Mucosa of descending colon (tissue), 3 donors: Measurements from ENCODE around the gene EHMT2. TPM values are rescaled to one million over a fixed set of nuclear protein-coding genes. Genes with fewer than 3 reads are reported as not detected.

Experiments
- ATAC-seq: fragments of 200-7000 bp; cut with Tn5 transposase; one replicate; pipeline ENCODE4 v1.9.1; 2020; ENCODE audit warnings: mild to moderate bottlenecking, moderate library complexity
- DNase-seq, 3 donors: peaks; one replicate each; pipeline ENCODE4 v3.0.0-alpha.2; 2020
- H3K36me3 ChIP-seq: fragments of 200-600 bp; one replicate; pipeline ENCODE4 v1.8.0; 2021; ENCODE audit warnings: low read depth, mild to moderate bottlenecking
- H3K4me1 ChIP-seq: fragments of 200-600 bp; one replicate; pipeline ENCODE4 v1.8.0; 2021; ENCODE audit warnings: low read depth, mild to moderate bottlenecking
- H3K4me3 ChIP-seq: fragments of 200-600 bp; one replicate; pipeline ENCODE4 v1.8.0; 2021; ENCODE audit warnings: mild to moderate bottlenecking
- H3K9me3 ChIP-seq: fragments of 200-600 bp; one replicate; pipeline ENCODE4 v1.8.0; 2021; ENCODE audit warnings: mild to moderate bottlenecking
- intact Hi-C, 2 donors: fragments of 100-400 bp; cut with DNase I in 1 of 2; cut with micrococcal nuclease in 1 of 2; formaldehyde crosslinking; loops; one replicate each; pipeline versions ENCODE4 v1.11.0 to v1.11.1; 2022; cut with DNase I, micrococcal nuclease
- total RNA-seq, 3 donors: library from RNA; stranded (reverse); fragmentation: NEBNext Ultra II Directional in 2 of 3; extraction: Animal tissue kit (Norgen Biotek cat#: 25700) in 2 of 3; gene quantifications; one replicate each; pipeline versions ENCODE4 v1.2.1 to v1.2.4, GENCODE V29; 2021 to 2023
- TF ChIP-seq, protein P1 (sequence below): fragments of 200-600 bp; IDR thresholded peaks from one replicate; pipeline ENCODE4 v1.8.0; 2022; ENCODE audit warnings: antibody characterized with exemption, mild to moderate bottlenecking
- donor health status: DM: no; HTN: no; CAD: no; lungs with moderate emphysema.
- donor health status: DM: no; HTN: no; CAD: no.
- donor health status: DM: no; HTN: yes; CAD: no.

The EHMT2 gene
- total RNA-seq, 3 donors from 2014 or later = 29.6 to 50.1 (median 36.4) TPM

DNA sequence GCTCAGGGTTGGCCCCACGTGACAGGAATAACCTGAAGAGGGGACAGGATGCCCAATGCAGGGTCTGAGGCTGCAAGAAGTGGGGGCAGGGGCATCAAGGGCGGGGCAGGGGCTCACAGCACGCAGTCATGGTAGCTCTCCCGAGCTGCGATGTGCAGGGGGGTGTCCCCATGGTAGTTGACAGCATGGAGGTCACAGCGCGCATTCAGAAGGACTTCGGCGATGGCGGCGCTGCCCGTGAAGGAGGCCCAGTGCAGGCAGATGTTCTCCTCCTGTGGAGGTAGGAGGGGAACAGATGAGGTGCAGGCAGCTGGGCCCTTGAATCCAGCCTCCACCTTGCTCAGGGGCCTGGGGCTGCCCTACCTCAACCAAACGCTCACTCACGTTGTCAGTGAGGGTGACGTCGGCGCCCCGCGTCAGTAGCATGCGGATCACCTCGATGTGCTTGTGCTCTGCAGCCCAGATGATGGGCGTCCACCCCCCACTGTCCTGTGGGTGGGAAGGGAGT, 12.9 kb downstream of the EHMT2 start:
- H3K9me3 ChIP-seq = no peaks in the 10 kb centered on the region
- peaks cover 8% of the 10 kb centered on the region for H3K36me3 ChIP-seq
- TF ChIP-seq, protein P1, sequence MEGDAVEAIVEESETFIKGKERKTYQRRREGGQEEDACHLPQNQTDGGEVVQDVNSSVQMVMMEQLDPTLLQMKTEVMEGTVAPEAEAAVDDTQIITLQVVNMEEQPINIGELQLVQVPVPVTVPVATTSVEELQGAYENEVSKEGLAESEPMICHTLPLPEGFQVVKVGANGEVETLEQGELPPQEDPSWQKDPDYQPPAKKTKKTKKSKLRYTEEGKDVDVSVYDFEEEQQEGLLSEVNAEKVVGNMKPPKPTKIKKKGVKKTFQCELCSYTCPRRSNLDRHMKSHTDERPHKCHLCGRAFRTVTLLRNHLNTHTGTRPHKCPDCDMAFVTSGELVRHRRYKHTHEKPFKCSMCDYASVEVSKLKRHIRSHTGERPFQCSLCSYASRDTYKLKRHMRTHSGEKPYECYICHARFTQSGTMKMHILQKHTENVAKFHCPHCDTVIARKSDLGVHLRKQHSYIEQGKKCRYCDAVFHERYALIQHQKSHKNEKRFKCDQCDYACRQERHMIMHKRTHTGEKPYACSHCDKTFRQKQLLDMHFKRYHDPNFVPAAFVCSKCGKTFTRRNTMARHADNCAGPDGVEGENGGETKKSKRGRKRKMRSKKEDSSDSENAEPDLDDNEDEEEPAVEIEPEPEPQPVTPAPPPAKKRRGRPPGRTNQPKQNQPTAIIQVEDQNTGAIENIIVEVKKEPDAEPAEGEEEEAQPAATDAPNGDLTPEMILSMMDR = no peak
- H3K4me3 ChIP-seq = no peak overlapping the region
- no peak for DNase-seq
- intact Hi-C loops = no loop called here
- H3K4me1 ChIP-seq = peaks cover 3% of the 10 kb centered on the region
- ATAC-seq = no peak

DNA sequence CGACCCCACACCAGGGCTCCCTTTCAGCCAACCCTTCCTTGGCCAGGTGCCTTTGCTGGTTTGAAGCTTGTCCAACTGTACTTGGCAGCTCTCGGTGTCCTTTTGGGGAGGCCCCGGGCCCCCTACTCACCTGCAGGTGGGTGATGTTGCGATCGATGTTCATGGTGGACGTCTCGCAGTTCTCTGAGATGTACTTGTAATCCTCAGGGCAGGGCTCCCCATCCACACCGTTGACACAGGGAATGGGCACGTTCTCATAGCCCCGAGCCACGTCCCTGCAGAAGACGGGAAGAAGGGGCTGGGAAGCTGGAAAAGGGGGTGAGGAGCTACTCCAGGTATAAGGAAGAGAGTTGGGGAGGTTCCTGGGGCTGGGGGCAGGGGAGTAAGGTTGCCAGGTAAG, 13.8 kb downstream of the EHMT2 start:
- intact Hi-C loops = no loop called here
- TF ChIP-seq, protein P1 = no peak
- no peaks in the 10 kb centered on the region for H3K9me3 ChIP-seq
- ATAC-seq (no peak), DNase-seq (no peak)
- peaks cover 8% of the 10 kb centered on the region for H3K4me1 ChIP-seq
- H3K36me3 ChIP-seq = peaks cover 8% of the 10 kb centered on the region
- no peak overlapping the region for H3K4me3 ChIP-seq

DNA sequence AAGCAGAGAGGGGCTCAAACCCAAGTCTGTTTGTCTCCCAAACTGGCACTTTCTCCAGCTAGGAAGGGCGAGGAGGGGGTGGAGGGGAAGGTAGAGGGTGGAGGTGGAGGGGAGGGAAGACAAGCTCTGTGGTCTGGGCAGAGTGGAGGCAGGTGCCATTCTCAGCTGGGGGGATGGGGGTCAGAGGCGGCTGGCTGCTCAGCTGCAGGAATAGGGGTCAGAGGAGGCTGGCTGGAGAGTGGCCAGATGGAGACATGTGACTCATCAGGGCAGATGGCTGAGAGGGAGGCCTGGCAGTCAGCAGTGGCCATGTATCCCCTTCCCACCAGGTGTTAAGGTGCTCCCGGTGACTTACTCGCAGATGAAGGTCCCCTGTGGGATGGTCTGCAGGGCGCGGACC, 15.2 kb downstream of the EHMT2 start:
- peaks cover 8% of the 10 kb centered on the region for H3K4me1 ChIP-seq
- intact Hi-C loops = no loop called here
- TF ChIP-seq, protein P1 = no peak
- no peaks in the 10 kb centered on the region for H3K9me3 ChIP-seq
- H3K4me3 ChIP-seq = no peak overlapping the region
- peaks cover 8% of the 10 kb centered on the region for H3K36me3 ChIP-seq
- no peak for ATAC-seq
- no peak for DNase-seq

DNA sequence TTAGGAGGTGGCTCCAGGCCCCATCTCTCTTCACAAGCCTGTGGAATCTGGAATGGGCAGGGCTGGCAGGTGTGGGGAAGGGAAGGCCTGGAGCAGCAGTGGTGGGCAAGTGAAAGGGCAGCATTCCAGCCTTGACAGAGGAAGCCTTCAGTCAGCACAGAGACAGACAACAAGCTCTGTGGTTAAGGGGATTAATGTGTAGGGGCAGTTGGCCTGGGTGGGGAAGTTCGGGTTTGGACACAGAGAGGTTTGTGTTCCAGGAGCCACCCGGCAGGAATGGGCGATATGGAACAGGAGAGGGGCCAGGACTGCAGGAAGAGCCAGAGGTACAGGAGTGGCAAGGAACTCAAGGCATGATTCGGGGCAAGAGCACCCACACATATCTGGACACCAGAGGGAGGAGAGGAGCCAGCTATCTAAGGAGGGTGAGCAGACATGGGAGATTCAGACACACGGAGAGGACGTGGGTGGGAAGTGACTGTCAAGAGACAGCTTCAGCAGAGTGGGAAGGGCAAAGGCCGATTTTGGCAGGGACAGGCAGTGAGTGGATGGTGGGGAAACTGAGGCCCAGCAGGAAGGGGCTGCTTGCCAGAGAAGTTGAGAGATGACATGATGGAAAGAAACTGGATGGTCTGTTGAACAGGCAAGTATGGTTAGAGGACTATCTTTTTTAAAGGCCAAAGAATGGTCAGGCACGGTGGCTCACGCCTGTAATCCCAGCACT, 16.2 kb downstream of the EHMT2 start:
- H3K4me3 ChIP-seq = no peak overlapping the region

DNA sequence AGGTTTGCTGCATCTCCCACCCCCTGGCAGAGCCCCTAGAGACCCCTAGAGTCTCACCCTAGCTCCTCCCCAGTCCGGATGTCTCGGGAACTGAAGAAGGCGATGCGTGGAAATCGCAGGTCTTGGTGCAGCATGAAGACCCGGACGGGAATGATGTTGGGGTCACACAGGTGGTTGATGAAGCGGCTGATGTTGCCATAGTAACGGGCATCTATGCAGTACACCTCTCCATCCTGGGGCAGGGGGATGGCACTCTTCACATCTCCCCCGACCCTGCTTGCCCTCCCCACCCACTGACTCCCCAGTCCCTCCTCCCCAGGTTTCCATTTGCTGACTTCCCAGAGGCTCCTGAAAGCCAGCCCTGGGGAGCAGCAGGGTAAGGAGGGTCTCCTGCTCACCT, 16.9 kb downstream of the EHMT2 start:
- Histone ChIP-seq H3K4me1 (peaks cover 20% of the 10 kb centered on the region), H3K36me3 (peaks cover 8% of the 10 kb centered on the region), H3K9me3 (no peaks in the 10 kb centered on the region), H3K4me3 (no peak overlapping the region)
- DNase-seq (no peak), ATAC-seq (no peak)
- intact Hi-C loops = no loop called here
- TF ChIP-seq, protein P1 = no peak

More for the DNA sequence above, 16.2 kb downstream of the EHMT2 start:
- Histone ChIP-seq H3K36me3 (peaks cover 8% of the 10 kb centered on the region), H3K9me3 (no peaks in the 10 kb centered on the region), H3K4me1 (peaks cover 14% of the 10 kb centered on the region)
- no peak for DNase-seq
- TF ChIP-seq, protein P1 = no peak
- ATAC-seq = no peak
- intact Hi-C loops = no loop called here
